Activated T-cell treated with anti-CD3 and anti-CD28 coated beads, Interleukin-2, amount 50 U/mL, for 4 hours (primary cell): Measurements from ENCODE around the gene ERCC6L. TPM values are rescaled to one million over a fixed set of nuclear protein-coding genes. Genes with fewer than 3 reads are reported as not detected.

Source experiments
- ATAC-seq, 2 donors: fragments of 200-7000 bp; cut with Tn5 transposase; one replicate each; pipeline ENCODE4 v1.10.0; 2021
- DNase-seq: peaks from one replicate; pipeline ENCODE4 v3.0.0-alpha.2; 2020
- H3K27me3 Mint-ChIP-seq: one replicate; pipeline ENCODE4 v1.8.0; 2021; ENCODE audit warnings: low read depth, mixed read lengths
- H3K36me3 Mint-ChIP-seq: one replicate; pipeline ENCODE4 v1.8.0; 2022; ENCODE audit warnings: mixed read lengths; ENCODE audit not compliant: insufficient read depth
- H3K4me1 Mint-ChIP-seq: one replicate; pipeline ENCODE4 v1.8.0; 2021; ENCODE audit warnings: low read depth, mixed read lengths
- H3K4me3 Mint-ChIP-seq: one replicate; pipeline ENCODE4 v1.8.0; 2021; ENCODE audit warnings: mild to moderate bottlenecking, moderate library complexity, mixed read lengths
- H3K9me3 Mint-ChIP-seq: one replicate; pipeline ENCODE4 v1.8.0; 2021; ENCODE audit warnings: mixed read lengths
- total RNA-seq, 3 donors: library from RNA; stranded (reverse); gene quantifications; one replicate each; pipeline ENCODE4 v1.2.1, GENCODE V29; 2021

The ERCC6L gene
- total RNA-seq, 3 donors from 2014 or later: 2.9 to 4.7 (median 4.3) TPM

- peak; percentile 43 to 78 for ATAC-seq
- Mint-ChIP-seq H3K9me3 (no peaks in the 10 kb centered on the region), H3K36me3 (no peaks in the 10 kb centered on the region), H3K4me1 (peaks cover 5% of the 10 kb centered on the region), H3K4me3 (peak overlapping the region; percentile 65), H3K27me3 (no peaks in the 10 kb centered on the region)
- peak; percentile 10 for DNase-seq
These were observed 69.7 kb downstream of the ERCC6L start for GRCh38 chrX:72169008-72169728.

GRCh38 chrX:72165551-72165950 lies 73.3 kb downstream of the ERCC6L start:
- Mint-ChIP-seq H3K9me3 (no peaks in the 10 kb centered on the region), H3K27me3 (no peaks in the 10 kb centered on the region), H3K4me3 (no peak overlapping the region), H3K4me1 (peaks cover 5% of the 10 kb centered on the region), H3K36me3 (no peaks in the 10 kb centered on the region)
- ATAC-seq: no peak
- DNase-seq: no peak

GRCh38 chrX:72159769-72160168 lies 79.1 kb downstream of the ERCC6L start:
- H3K4me3 Mint-ChIP-seq: no peak overlapping the region
- no peaks in the 10 kb centered on the region for H3K4me1 Mint-ChIP-seq
- H3K9me3 Mint-ChIP-seq: no peaks in the 10 kb centered on the region
- DNase-seq: no peak
- H3K36me3 Mint-ChIP-seq: no peaks in the 10 kb centered on the region
- ATAC-seq: no peak
- H3K27me3 Mint-ChIP-seq: no peaks in the 10 kb centered on the region

- ATAC-seq: no peak
- DNase-seq: no peak
- no peaks in the 10 kb centered on the region for H3K36me3 Mint-ChIP-seq
- H3K9me3 Mint-ChIP-seq: no peaks in the 10 kb centered on the region
- H3K4me1 Mint-ChIP-seq: no peaks in the 10 kb centered on the region
- no peaks in the 10 kb centered on the region for H3K27me3 Mint-ChIP-seq
- no peak overlapping the region for H3K4me3 Mint-ChIP-seq
These were observed 80.1 kb downstream of the ERCC6L start for GRCh38 chrX:72158773-72159172.

Other genes starting within 250 kb of the ERCC6L start
- under 1 TPM; 0.25 to 0.63 (median 0.45) TPM for gene RTL5, start 107.1 kb downstream of the ERCC6L start, total RNA-seq
- 1 to 10 TPM; 2.8 to 5.5 (median 5.0) TPM for gene PIN4, start 57.3 kb downstream of the ERCC6L start, total RNA-seq
- 1,000 to 10,000 TPM; 1,059 to 1,737 (median 1,063) TPM for gene RPS4X, start 38.2 kb upstream of the ERCC6L start, total RNA-seq
- gene CITED1, start 66.9 kb upstream of the ERCC6L start, total RNA-seq: not detected